H1 (cell line): ENCODE measurements around the gene MEP1A. TPM values are rescaled to one million over a fixed set of nuclear protein-coding genes. Genes with fewer than 3 reads are reported as not detected.

Source experiments
- CTCF ChIA-PET: fragments of 300-600 bp; sonication (Branson Sonifier 250); formaldehyde crosslinking; loops from one replicate; lab custom pipeline; 2021; ENCODE audit not compliant: partially characterized antibody; lab: Charles Lee
- POLR2A ChIA-PET: fragments of 300-600 bp; sonication (Branson Sonifier 250); formaldehyde crosslinking; loops from one replicate; lab custom pipeline; 2021; ENCODE audit warnings: inconsistent platforms; ENCODE audit not compliant: partially characterized antibody; lab: Charles Lee
- DNase-seq, 2 experiments: peaks; one replicate each; pipeline versions ENCODE4 v3.0.0 to v3.0.0-alpha.2; 2010 to 2022; ENCODE audit warnings: low spot score in 2 of 2, low read depth in 1 of 2, mixed read lengths in 1 of 2
- FAIRE-seq: peaks from 2 replicates; lab custom pipeline; 2011; peaks lifted over from hg19 to GRCh38; lab: Jason Lieb, UNC
- H2AFZ ChIP-seq: 2 replicates; pipeline ENCODE4 v1.8.1; 2012; ENCODE audit warnings: low read length, inconsistent platforms
- H2AK5ac ChIP-seq: 2 replicates; pipeline ENCODE4 v1.6.1; 2013; ENCODE audit warnings: low read depth, low read length
- H2BK120ac ChIP-seq: replicated peaks from 2 replicates; pipeline ENCODE3; 2013; ENCODE audit warnings: low read depth, low read length, inconsistent platforms
- H2BK12ac ChIP-seq: 2 replicates; pipeline ENCODE4 v1.6.1; 2013; ENCODE audit warnings: low read depth, low read length
- H2BK15ac ChIP-seq: 2 replicates; pipeline ENCODE4 v1.6.1; 2013; ENCODE audit warnings: low read length
- H2BK20ac ChIP-seq: 2 replicates; pipeline ENCODE4 v1.6.1; 2013; ENCODE audit warnings: low read length
- H2BK5ac ChIP-seq: 2 replicates; pipeline ENCODE4 v1.6.1; 2013; ENCODE audit warnings: low read depth, low read length
- H3K14ac ChIP-seq: 2 replicates; pipeline ENCODE4 v1.6.1; 2013; ENCODE audit warnings: inconsistent platforms; ENCODE audit not compliant: insufficient read length
- H3K18ac ChIP-seq: 2 replicates; pipeline ENCODE4 v1.6.1; 2013; ENCODE audit warnings: low read length; ENCODE audit errors: extremely low read depth
- H3K23ac ChIP-seq: 2 replicates; pipeline ENCODE4 v1.6.1; 2013; ENCODE audit warnings: inconsistent platforms; ENCODE audit not compliant: insufficient read length
- H3K23me2 ChIP-seq: 2 replicates; pipeline ENCODE4 v1.6.1; 2013; ENCODE audit warnings: low read depth, low read length
- H3K27ac ChIP-seq: 2 replicates; pipeline ENCODE4 v1.6.1; 2011; ENCODE audit warnings: low read depth, low read length, inconsistent platforms
- H3K27me3 ChIP-seq, 4 experiments: replicated peaks in 1 of 4; 1 replicate in 1 of 4; 2 replicates in 3 of 4; pipeline versions ENCODE4 v1.6.1 to v1.8.1; 2011 to 2013; ENCODE audit warnings: low read length in 3 of 4, mild to moderate bottlenecking in 3 of 4, inconsistent platforms in 2 of 4, mixed read lengths in 2 of 4, moderate library complexity in 1 of 4; ENCODE audit not compliant: control insufficient read depth in 3 of 4, insufficient read depth in 3 of 4; ENCODE audit errors: extremely low read depth in 1 of 4
- H3K36me3 ChIP-seq, 4 experiments: 2 replicates each; pipeline versions ENCODE4 v1.6.1 to v1.8.1; 2011 to 2013; ENCODE audit warnings: mild to moderate bottlenecking in 4 of 4, low read length in 3 of 4, moderate library complexity in 2 of 4, control low read depth in 1 of 4, inconsistent platforms in 1 of 4; ENCODE audit not compliant: insufficient read depth in 4 of 4, control insufficient read depth in 2 of 4
- H3K4ac ChIP-seq: replicated peaks from 2 replicates; pipeline ENCODE3; 2013; ENCODE audit warnings: low read length, low read depth, mixed read lengths, inconsistent platforms; ENCODE audit not compliant: insufficient read length
- H3K4me1 ChIP-seq, 4 experiments: replicated peaks in 1 of 4; 1 replicate in 1 of 4; 2 replicates in 3 of 4; pipeline versions ENCODE4 v1.6.1 to v1.8.1; 2011 to 2013; ENCODE audit warnings: low read length in 3 of 4, inconsistent platforms in 2 of 4, mixed read lengths in 1 of 4; ENCODE audit not compliant: insufficient read depth in 4 of 4, control insufficient read depth in 3 of 4
- H3K4me2 ChIP-seq, 2 experiments: 2 replicates each; pipeline versions ENCODE4 v1.6.1 to v1.8.1; 2011 to 2013; ENCODE audit warnings: low read depth in 2 of 2, low read length in 2 of 2, control low read depth in 1 of 2, inconsistent platforms in 1 of 2, mild to moderate bottlenecking in 1 of 2; ENCODE audit not compliant: insufficient read depth in 1 of 2
- H3K4me3 ChIP-seq, 4 experiments: fragments of 200-600, 300-600 bp in 1 of 4; sonication (generic), shearing (Covaris generic), sonication (Bioruptor Twin) in 1 of 4; 2 replicates each; pipeline versions ENCODE4 v1.5.1 to v1.8.1; 2011 to 2016; ENCODE audit warnings: low read length in 4 of 4, low read depth in 3 of 4, control low read depth in 2 of 4, inconsistent platforms in 2 of 4, mild to moderate bottlenecking in 2 of 4, mixed read lengths in 1 of 4, moderate library complexity in 1 of 4; ENCODE audit not compliant: insufficient read depth in 2 of 4; ENCODE audit errors: extremely low read depth in 1 of 4
- H3K56ac ChIP-seq: replicated peaks from 2 replicates; pipeline ENCODE3; 2013; ENCODE audit warnings: low read depth, mild to moderate bottlenecking, mixed read lengths, low read length, inconsistent platforms; ENCODE audit not compliant: insufficient read length
- H3K79me1 ChIP-seq: 2 replicates; pipeline ENCODE4 v1.6.1; 2013; ENCODE audit warnings: low read depth, low read length, control low read depth
- H3K79me2 ChIP-seq, 2 experiments: 2 replicates each; pipeline versions ENCODE4 v1.6.1 to v1.8.1; 2012 to 2013; ENCODE audit warnings: low read length in 2 of 2, mild to moderate bottlenecking in 2 of 2, inconsistent platforms in 1 of 2; ENCODE audit not compliant: insufficient read depth in 2 of 2, control insufficient read depth in 1 of 2
- H3K9ac ChIP-seq, 4 experiments: replicated peaks in 1 of 4; 1 replicate in 1 of 4; 2 replicates in 3 of 4; pipeline versions ENCODE4 v1.6.1 to v1.8.1; 2011 to 2013; ENCODE audit warnings: low read depth in 3 of 4, low read length in 3 of 4, control low read depth in 2 of 4, mild to moderate bottlenecking in 2 of 4, moderate library complexity in 2 of 4, inconsistent platforms in 1 of 4; ENCODE audit errors: extremely low read depth in 1 of 4
- H3K9me3 ChIP-seq, 2 experiments: 2 replicates each; pipeline versions ENCODE4 v1.6.1 to v1.8.1; 2012 to 2013; ENCODE audit warnings: mild to moderate bottlenecking in 2 of 2, moderate library complexity in 2 of 2, control low read depth in 1 of 2, inconsistent platforms in 1 of 2, low read depth in 1 of 2, low read length in 1 of 2, mixed read lengths in 1 of 2; ENCODE audit not compliant: insufficient read depth in 2 of 2
- H4K20me1 ChIP-seq, 2 experiments: replicated peaks in 1 of 2; 2 replicates each; pipeline versions ENCODE3 to v1.8.1; 2011 to 2013; ENCODE audit warnings: inconsistent platforms in 2 of 2, low read length in 2 of 2, mild to moderate bottlenecking in 1 of 2; ENCODE audit not compliant: insufficient read depth in 2 of 2, control insufficient read depth in 1 of 2
- H4K5ac ChIP-seq: 2 replicates; pipeline ENCODE4 v1.6.1; 2013; ENCODE audit warnings: low read length, low read depth, mixed read lengths, inconsistent platforms; ENCODE audit not compliant: insufficient read length
- H4K8ac ChIP-seq: 2 replicates; pipeline ENCODE4 v1.8.0; 2013; ENCODE audit warnings: mild to moderate bottlenecking, moderate library complexity, low read length, inconsistent platforms; ENCODE audit not compliant: insufficient read depth; ENCODE audit errors: extremely low read depth
- H4K91ac ChIP-seq: replicated peaks from 2 replicates; pipeline ENCODE3; 2013; ENCODE audit warnings: low read length, mixed read lengths, inconsistent platforms; ENCODE audit not compliant: insufficient read length
- BACH1 ChIP-seq: IDR thresholded peaks from 2 replicates; pipeline ENCODE4 v1.6.1; 2012; ENCODE audit warnings: low read length, improper control_type of control experiment
- BRCA1 ChIP-seq: IDR thresholded peaks from 2 replicates; pipeline ENCODE4 v1.6.1; 2012; ENCODE audit warnings: low read depth, low read length, improper control_type of control experiment
- CBX8 ChIP-seq: fragments of 300-800, 300-1000 bp; sonication (generic); IDR thresholded peaks from 2 replicates; pipeline ENCODE4 v1.7.1; 2016; ENCODE audit warnings: low read depth, low read length, borderline replicate concordance
- GABPA ChIP-seq: IDR thresholded peaks from 2 replicates; pipeline ENCODE4 v1.6.1; 2011; ENCODE audit warnings: mild to moderate bottlenecking, low read length, moderate library complexity, borderline replicate concordance; ENCODE audit not compliant: insufficient read depth
- GTF2F1 ChIP-seq: IDR thresholded peaks from 2 replicates; pipeline ENCODE4 v1.6.1; 2012; ENCODE audit warnings: low read depth, low read length, improper control_type of control experiment, borderline replicate concordance
- HDAC6 ChIP-seq: IDR thresholded peaks from one replicate; pipeline ENCODE4 v1.7.1; 2012; ENCODE audit warnings: low read depth, mild to moderate bottlenecking, inconsistent platforms, low read length, moderate library complexity
- JUND ChIP-seq: IDR thresholded peaks from 2 replicates; pipeline ENCODE4 v1.6.1; 2011; ENCODE audit warnings: mild to moderate bottlenecking, improper control_type of control experiment, low read length
- MAFK ChIP-seq: IDR thresholded peaks from 2 replicates; pipeline ENCODE4 v1.6.1; 2012; ENCODE audit warnings: low read depth, mild to moderate bottlenecking, improper control_type of control experiment, low read length
- NRF1 ChIP-seq: IDR thresholded peaks from 2 replicates; pipeline ENCODE4 v1.6.1; 2011; ENCODE audit warnings: mild to moderate bottlenecking, low read depth, low read length, improper control_type of control experiment
- SAP30 ChIP-seq: fragments of 300-600 bp; sonication (generic); IDR thresholded peaks from 2 replicates; pipeline ENCODE4 v1.7.1; 2012; ENCODE audit warnings: low read length, moderate library complexity, mild to moderate bottlenecking, inconsistent platforms; ENCODE audit not compliant: insufficient read depth, insufficient replicate concordance
- SIX5 ChIP-seq: IDR thresholded peaks from 2 replicates; pipeline ENCODE4 v1.6.1; 2011; ENCODE audit warnings: mild to moderate bottlenecking, low read depth, low read length
- SRF ChIP-seq: IDR thresholded peaks from 2 replicates; pipeline ENCODE4 v1.6.1; 2011; ENCODE audit warnings: mild to moderate bottlenecking, low read depth, low read length, moderate library complexity
- YY1 ChIP-seq: IDR thresholded peaks from 2 replicates; pipeline ENCODE4 v1.6.1; 2011; ENCODE audit warnings: low read depth, mild to moderate bottlenecking, low read length
- WGBS, 2 experiments: shearing (Covaris generic) in 1 of 2; methylation state at CpG; one replicate each; pipeline versions ENCODE4 v1.1.6 to v1.1.7; 2013 to 2015; ENCODE audit warnings: low lambda C conversion rate in 2 of 2, mixed read lengths in 2 of 2, inconsistent platforms in 1 of 2, low coverage in 1 of 2, missing lambda C conversion rate in 1 of 2; ENCODE audit not compliant: insufficient replicate concordance in 2 of 2, insufficient coverage in 1 of 2, insufficient read length in 1 of 2; ENCODE audit errors: extremely low coverage in 1 of 2, missing lambda C conversion rate in 1 of 2; 5-methylcytosine and 5-hydroxymethylcytosine counted together
- polyA plus RNA-seq, 7 experiments: library from polyadenylated mRNA; depleted of rRNA in 3 of 7; stranded (reverse) in 5 of 7; unstranded in 2 of 7; fragments of >200 nt in 5 of 7; fragments of 200-250 nt in 2 of 7; gene quantifications; 1 replicate in 5 of 7; 2 replicates in 1 of 7; 4 replicates in 1 of 7; pipeline versions ENCODE4 v1.2.1 to v1.2.3, GENCODE V29; 2011 to 2013; ENCODE audit warnings: missing spikeins in 2 of 7, mixed read lengths in 2 of 7
- total RNA-seq: library from RNA; stranded (reverse); fragmentation: NEBNext Ultra II Directional; extraction: Animal tissue kit (Norgen Biotek cat#: 25700); gene quantifications from 2 replicates; pipeline ENCODE4 v1.2.1, GENCODE V29; 2021
- TF ChIP-seq, protein P1 (sequence below): IDR thresholded peaks from 2 replicates; pipeline ENCODE4 v1.6.1; 2011; ENCODE audit warnings: low read depth, mild to moderate bottlenecking, low read length; ENCODE audit not compliant: insufficient read depth
- TF ChIP-seq, protein P2 (sequence below): IDR thresholded peaks from 2 replicates; pipeline ENCODE4 v1.6.1; 2012; ENCODE audit warnings: inconsistent platforms

The MEP1A gene
- total and polyA plus RNA-seq, 2 of the 8 experiments (the other 6 are each of a cell fraction or from before 2014, with no cell fraction given), result 0.03 TPM; not detected in 1

DNA sequence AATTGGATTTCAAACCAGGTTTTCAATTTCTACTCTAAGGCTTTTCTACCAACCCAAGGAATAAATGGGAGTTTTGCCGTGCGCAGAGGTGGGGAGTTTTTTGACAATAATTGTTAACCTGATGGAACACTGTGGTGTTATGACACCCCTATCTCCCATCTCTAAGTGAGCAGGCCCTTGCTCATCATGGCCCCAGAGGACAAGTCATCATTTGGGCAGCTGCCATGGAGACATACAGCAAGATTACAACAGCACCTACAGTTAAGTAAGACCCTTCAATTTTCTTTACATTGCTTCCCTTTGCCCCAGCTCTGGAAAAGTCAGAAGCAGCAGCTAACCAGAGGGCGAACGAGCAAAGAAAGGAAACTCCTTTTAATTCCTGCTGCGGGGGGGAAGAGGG lies 74.2 kb downstream of the MEP1A start:
- no peak overlapping the region for H4K8ac ChIP-seq
- ChIA-PET CTCF (interaction anchor here (2.7 kb wide), 1 partner anchor 12 kb away, joined by 8 read pairs; no protein-coding TSS in a partner anchor), POLR2A (no interaction called here)
- H3K4me1 ChIP-seq, result peaks cover 0 to 3% (median 0%) of the 10 kb centered on the region in 4 experiments; a peak in 1 of 7 replicates
- no peak overlapping the region for H3K56ac ChIP-seq
- no peak overlapping the region for H2BK5ac ChIP-seq
- DNase-seq, result no peak
- no peak overlapping the region for H2BK20ac ChIP-seq
- H3K9me3 ChIP-seq, result no peaks in the 10 kb centered on the region
- H3K36me3 ChIP-seq, result no peaks in the 10 kb centered on the region
- no peak overlapping the region for H3K4me3 ChIP-seq
- H3K27me3 ChIP-seq, result no peaks in the 10 kb centered on the region
- no peak overlapping the region for H3K4ac ChIP-seq
- no peaks in the 10 kb centered on the region for H3K79me1 ChIP-seq
- no peak overlapping the region for H2BK12ac ChIP-seq
- H2AFZ ChIP-seq, result no peak overlapping the region
- H3K79me2 ChIP-seq, result no peaks in the 10 kb centered on the region
- no peak overlapping the region for H4K91ac ChIP-seq
- no peak overlapping the region for H3K4me2 ChIP-seq
- no peak overlapping the region for H4K5ac ChIP-seq
- WGBS, 2 experiments, result 75% methylated on average over 5 of the region's 5 CpGs; no CpG with 5 or more reads in 1 of the 2 experiments
- H3K18ac ChIP-seq, result no peak overlapping the region
- no peaks in the 10 kb centered on the region for H3K23me2 ChIP-seq
- H3K14ac ChIP-seq, result no peak overlapping the region
- no peak overlapping the region for H3K9ac ChIP-seq
- H2BK120ac ChIP-seq, result no peak overlapping the region
- no peak overlapping the region for H2AK5ac ChIP-seq
- FAIRE-seq, result no peak
- H3K27ac ChIP-seq, result no peak overlapping the region
- no peak overlapping the region for H3K23ac ChIP-seq
- H2BK15ac ChIP-seq, result no peak overlapping the region
- H4K20me1 ChIP-seq, result no peaks in the 10 kb centered on the region
- no peak for TF ChIP-seq CBX8
- TF ChIP-seq, protein P1, sequence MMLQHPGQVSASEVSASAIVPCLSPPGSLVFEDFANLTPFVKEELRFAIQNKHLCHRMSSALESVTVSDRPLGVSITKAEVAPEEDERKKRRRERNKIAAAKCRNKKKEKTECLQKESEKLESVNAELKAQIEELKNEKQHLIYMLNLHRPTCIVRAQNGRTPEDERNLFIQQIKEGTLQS, result no peak
- no peak for TF ChIP-seq BRCA1
- TF ChIP-seq SIX5, result no peak
- TF ChIP-seq MAFK, result no peak
- TF ChIP-seq NRF1, result no peak
- no peak for TF ChIP-seq YY1
- no peak for TF ChIP-seq JUND
- no peak for TF ChIP-seq GABPA
- no peak for TF ChIP-seq SRF
- TF ChIP-seq GTF2F1, result no peak
- no peak for TF ChIP-seq SAP30
- TF ChIP-seq HDAC6, result no peak
- TF ChIP-seq, protein P2, sequence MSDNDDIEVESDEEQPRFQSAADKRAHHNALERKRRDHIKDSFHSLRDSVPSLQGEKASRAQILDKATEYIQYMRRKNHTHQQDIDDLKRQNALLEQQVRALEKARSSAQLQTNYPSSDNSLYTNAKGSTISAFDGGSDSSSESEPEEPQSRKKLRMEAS, result no peak
- no peak for TF ChIP-seq BACH1
